Measurements from ENCODE around the gene HECTD4.

The HECTD4 gene

GRCh38 chr12:112130441-112130998 lies 251.7 kb downstream of the HECTD4 start:
- TF ChIP-seq CTCF (conservative IDR thresholded peaks at IDR 0.05) (no peak), ZFX (IDR thresholded peaks at IDR 0.05) (no peak)
- no peak overlapping the region for H3K27ac ChIP-seq

GRCh38 chr12:112126911-112127310 lies 255.3 kb downstream of the HECTD4 start:
- TF ChIP-seq ZFX (IDR thresholded peaks at IDR 0.05) (no peak), CTCF (conservative IDR thresholded peaks at IDR 0.05) (no peak)

GRCh38 chr12:112126000-112126438 lies 256.2 kb downstream of the HECTD4 start:
- TF ChIP-seq ZFX (IDR thresholded peaks at IDR 0.05) (peak; percentile 62), CTCF (conservative IDR thresholded peaks at IDR 0.05) (no peak)
- H3K27ac ChIP-seq: peak overlapping the region; percentile 72

More at GRCh38 chr12:112126911-112127310, 255.3 kb downstream of the HECTD4 start:
- no peak overlapping the region for H3K27ac ChIP-seq

- TF ChIP-seq ZFX (IDR thresholded peaks at IDR 0.05) (peak; percentile 87), CTCF (conservative IDR thresholded peaks at IDR 0.05) (no peak)
- peak within 1 kb of the TSS; percentile 72 for H3K27ac ChIP-seq
Measured at GRCh38 chr12:112125250-112125999, 256.8 kb downstream of the HECTD4 start, which contains the start of gene TRAFD1. Gene TRAFD1, plus strand, starts transcription at chr12:112125560. Its CDS starts 4,963 bp downstream, at chr12:112130523.

- TF ChIP-seq CTCF (conservative IDR thresholded peaks at IDR 0.05): no peak
- no peak overlapping the region for H3K27ac ChIP-seq
Measured at GRCh38 chr12:112124918-112125249, 257.3 kb downstream of the HECTD4 start.

GRCh38 chr12:112122823-112123690 lies 259.2 kb downstream of the HECTD4 start:
- H3K27ac ChIP-seq: no peak overlapping the region
- TF ChIP-seq ZFX (IDR thresholded peaks at IDR 0.05) (no peak), CTCF (conservative IDR thresholded peaks at IDR 0.05) (no peak)
